ENCODE results near the gene COMMD6. TPM values are rescaled to one million over a fixed set of nuclear protein-coding genes. Genes with fewer than 3 reads are reported as not detected.
A peak's percentile ranks its signal among the peaks of the same experiment; 100 is the strongest.

COMMD6 gene
- total and polyA plus RNA-seq, 8 donors: 15.4 to 372 (median 152) TPM

- Histone ChIP-seq H3K4me3 (no peak overlapping the region), H3K27ac (no peak overlapping the region), H3K36me3 (peaks cover 0 to 16% (median 13%) of the 10 kb centered on the region in 4 donors), H3K27me3 (no peaks in the 10 kb centered on the region), H3K4me1 (no peaks in the 10 kb centered on the region), H3K9me3 (peaks cover 0 to 13% (median 0%) of the 10 kb centered on the region in 4 donors)
- 88 to 97% (median 93%) methylated on average over 2 of the region's 2 CpGs for WGBS, 5 donors
- no peak for DNase-seq
- TF ChIP-seq POLR2A (IDR thresholded peaks at IDR 0.05): no peak
- no peak for TF ChIP-seq CTCF (IDR thresholded peaks at IDR 0.05)
- no peak for TF ChIP-seq POLR2AphosphoS5 (IDR thresholded peaks at IDR 0.05)
- TF ChIP-seq EP300 (IDR thresholded peaks at IDR 0.05): no peak
- intact Hi-C loops (cut with DNase I; ENCODE audit: low total_unique reads): no loop called here
These were observed 44.4 kb upstream of the COMMD6 start for GRCh38 chr13:75581874-75582640.

GRCh38 chr13:75579529-75579928 is 41.9 kb upstream of the COMMD6 start:
- intact Hi-C loops (cut with DNase I; ENCODE audit: low total_unique reads): no loop called here
- no peak for TF ChIP-seq CTCF (IDR thresholded peaks at IDR 0.05)
- TF ChIP-seq POLR2AphosphoS5 (IDR thresholded peaks at IDR 0.05): no peak
- no peak for TF ChIP-seq EP300 (IDR thresholded peaks at IDR 0.05)
- TF ChIP-seq POLR2A (IDR thresholded peaks at IDR 0.05): no peak
- peaks cover 0 to 6% (median 0%) of the 10 kb centered on the region in 4 donors for H3K9me3 ChIP-seq

GRCh38 chr13:75569576-75569975 is 31.9 kb upstream of the COMMD6 start:
- DNase-seq: no peak
- no peaks in the 10 kb centered on the region for H3K4me1 ChIP-seq
- TF ChIP-seq EP300 (IDR thresholded peaks at IDR 0.05) (no peak), POLR2A (IDR thresholded peaks at IDR 0.05) (no peak), CTCF (IDR thresholded peaks at IDR 0.05) (no peak), POLR2AphosphoS5 (IDR thresholded peaks at IDR 0.05) (no peak)
- peaks cover 9 to 84% (median 79%) of the 10 kb centered on the region in 4 donors for H3K36me3 ChIP-seq
- intact Hi-C loops (cut with DNase I; ENCODE audit: low total_unique reads): no loop called here
- WGBS, 5 donors: 87 to 96% (median 89%) methylated on average over 1 of the region's 1 CpG
- no peaks in the 10 kb centered on the region for H3K27me3 ChIP-seq
- H3K9me3 ChIP-seq: no peaks in the 10 kb centered on the region
- no peak overlapping the region for H3K27ac ChIP-seq
- H3K4me3 ChIP-seq: no peak overlapping the region

More at GRCh38 chr13:75579529-75579928, 41.9 kb upstream of the COMMD6 start:
- Histone ChIP-seq H3K36me3 (peaks cover 0 to 31% (median 28%) of the 10 kb centered on the region in 4 donors), H3K4me1 (no peaks in the 10 kb centered on the region), H3K27me3 (no peaks in the 10 kb centered on the region), H3K27ac (no peak overlapping the region), H3K4me3 (no peak overlapping the region)
- WGBS, 5 donors: 70 to 90% (median 88%) methylated on average over 3 of the region's 3 CpGs
- DNase-seq: no peak

GRCh38 chr13:75566658-75567057 is 29.0 kb upstream of the COMMD6 start:
- H3K36me3 ChIP-seq: peaks cover 0 to 78% (median 65%) of the 10 kb centered on the region in 4 donors
- TF ChIP-seq POLR2A (IDR thresholded peaks at IDR 0.05): no peak
- TF ChIP-seq POLR2AphosphoS5 (IDR thresholded peaks at IDR 0.05): no peak
- no peak for TF ChIP-seq EP300 (IDR thresholded peaks at IDR 0.05)
- peak in 1 of 7 experiments; percentile 10 for TF ChIP-seq CTCF (IDR thresholded peaks at IDR 0.05)
- H3K27me3 ChIP-seq: no peaks in the 10 kb centered on the region
- no peaks in the 10 kb centered on the region for H3K9me3 ChIP-seq
- no peak overlapping the region for H3K4me3 ChIP-seq
- H3K27ac ChIP-seq: no peak overlapping the region
- H3K4me1 ChIP-seq: no peaks in the 10 kb centered on the region
- DNase-seq: peak in 1 of 2 donors; percentile 33
- intact Hi-C loops (cut with DNase I; ENCODE audit: low total_unique reads): no loop called here

Measured in stomach (tissue), 9 donors.